GM21515 (cell line): ENCODE data around the gene IFI27L2.

Experiments used
- ATAC-seq: cut with Tn5 transposase; IDR thresholded peaks from one replicate; pipeline ENCODE4 v1.9.1; 2021; ENCODE audit not compliant: unreplicated experiment

Gene IFI27L2

DNA sequence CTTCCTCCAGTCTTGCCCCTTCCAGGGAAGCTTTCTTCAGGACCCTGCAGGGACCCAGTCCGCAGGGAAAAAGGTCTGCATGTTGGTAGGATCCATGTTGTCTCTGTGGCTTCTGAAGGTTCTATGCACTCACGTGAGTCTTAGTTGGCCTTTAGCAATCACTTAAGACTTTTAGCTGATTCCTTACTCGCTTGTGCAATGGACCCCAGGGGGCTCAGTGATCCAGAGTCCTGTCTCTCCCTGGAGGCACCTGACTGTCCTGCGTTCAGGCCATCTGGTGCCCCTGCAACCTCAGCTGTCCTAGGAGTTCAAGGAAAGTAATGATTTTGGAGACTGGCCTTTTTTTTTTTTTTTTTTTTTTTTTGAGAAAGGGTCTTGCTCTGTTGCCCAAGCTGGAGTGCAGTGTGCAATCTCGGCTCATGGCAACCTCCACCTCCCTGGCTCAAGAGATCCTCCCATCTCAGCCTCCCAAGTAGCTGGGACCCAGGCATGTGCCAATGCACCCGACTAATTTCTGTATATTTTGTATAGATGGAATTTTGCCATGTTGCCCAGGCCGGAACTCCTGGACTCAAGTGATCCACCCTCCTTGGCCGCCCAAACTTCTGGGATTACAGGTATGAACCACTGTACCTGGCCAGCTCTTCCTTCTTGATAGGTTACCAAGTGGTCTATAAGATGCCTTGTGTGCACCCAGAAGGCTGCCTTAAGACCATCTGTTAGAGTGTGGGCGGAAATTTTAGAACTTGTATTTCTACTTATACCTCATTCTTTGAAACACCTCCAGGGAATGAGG is 4.6 kb downstream of the IFI27L2 start:
- ATAC-seq = no peak

DNA sequence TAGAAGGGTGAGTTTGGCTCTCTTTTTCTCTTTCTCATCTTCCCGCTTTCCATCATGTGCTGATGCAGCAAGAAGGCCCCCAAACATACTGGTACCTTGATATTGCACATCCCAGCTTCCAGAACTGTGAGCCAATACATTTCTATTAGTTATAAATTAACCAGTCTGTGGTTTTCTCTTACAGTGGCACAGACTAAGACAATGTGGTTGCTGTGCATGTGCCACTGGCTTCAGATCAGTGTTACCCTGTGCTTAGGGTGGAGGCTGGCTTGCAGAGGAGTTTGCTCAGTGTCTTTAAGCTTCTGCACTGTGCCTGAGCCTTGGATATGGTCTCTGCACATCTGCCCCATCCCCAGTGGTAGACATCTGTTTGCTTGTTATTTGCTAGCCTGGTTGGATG is 5.5 kb downstream of the IFI27L2 start:
- no peak for ATAC-seq

DNA sequence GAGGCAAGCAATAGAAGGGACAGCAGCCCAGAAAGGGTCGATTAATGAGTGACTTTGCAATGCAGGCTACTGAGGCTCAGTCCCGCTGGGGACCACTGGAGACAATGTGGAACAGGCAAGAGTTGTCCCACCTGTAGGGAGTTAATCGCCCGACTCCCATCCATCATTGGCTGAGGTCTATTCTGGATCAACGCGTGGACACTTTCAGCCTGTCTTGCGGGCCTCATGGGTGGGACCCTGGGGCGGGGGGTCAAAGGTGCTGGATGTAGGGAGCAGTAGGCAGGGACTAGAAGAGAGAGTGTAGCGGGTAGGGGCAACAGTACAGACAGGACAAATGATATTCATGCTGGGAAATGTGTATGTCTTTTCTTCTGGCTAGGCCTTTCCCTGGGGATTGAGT is 6.1 kb downstream of the IFI27L2 start:
- no peak for ATAC-seq

DNA sequence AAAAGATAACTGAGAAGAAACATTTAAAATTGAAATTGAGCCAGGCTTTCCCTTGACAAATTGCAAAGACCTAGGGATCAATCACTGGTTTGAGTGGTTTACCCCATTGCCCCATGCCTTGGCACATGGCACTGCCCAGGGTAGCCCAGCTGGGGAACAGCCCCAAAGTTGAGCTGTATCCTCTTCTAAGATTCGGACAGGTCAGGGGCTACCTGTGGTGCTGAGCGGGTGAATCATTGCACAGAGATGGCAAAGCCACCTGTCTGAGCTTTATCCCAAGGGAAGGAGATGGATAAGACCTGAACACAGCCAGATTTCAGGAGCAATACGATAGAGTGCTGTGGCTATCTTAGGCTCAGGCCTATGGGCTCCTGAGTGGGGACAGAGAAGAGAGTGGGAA is 7.0 kb downstream of the IFI27L2 start:
- ATAC-seq = no peak

DNA sequence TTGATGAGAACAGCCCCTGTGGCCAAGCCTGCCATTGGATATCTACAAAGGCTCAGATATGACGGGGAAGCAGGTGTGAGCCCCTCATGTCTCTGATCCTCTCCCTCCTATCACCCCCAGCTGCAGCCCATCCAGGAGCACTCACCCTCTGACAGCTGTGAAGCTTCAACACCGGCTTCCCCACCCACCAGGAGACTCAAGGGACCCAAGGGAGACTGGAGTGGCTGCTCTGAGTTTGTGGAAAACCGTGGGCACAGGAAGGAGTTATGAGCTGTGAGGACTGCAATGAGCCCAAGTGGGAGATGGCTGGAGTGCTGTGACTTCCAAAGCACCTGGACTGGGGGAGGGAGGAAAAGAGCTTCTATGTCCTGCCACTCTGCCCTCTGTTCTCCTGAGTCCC is 7.9 kb downstream of the IFI27L2 start:
- ATAC-seq = no peak

DNA sequence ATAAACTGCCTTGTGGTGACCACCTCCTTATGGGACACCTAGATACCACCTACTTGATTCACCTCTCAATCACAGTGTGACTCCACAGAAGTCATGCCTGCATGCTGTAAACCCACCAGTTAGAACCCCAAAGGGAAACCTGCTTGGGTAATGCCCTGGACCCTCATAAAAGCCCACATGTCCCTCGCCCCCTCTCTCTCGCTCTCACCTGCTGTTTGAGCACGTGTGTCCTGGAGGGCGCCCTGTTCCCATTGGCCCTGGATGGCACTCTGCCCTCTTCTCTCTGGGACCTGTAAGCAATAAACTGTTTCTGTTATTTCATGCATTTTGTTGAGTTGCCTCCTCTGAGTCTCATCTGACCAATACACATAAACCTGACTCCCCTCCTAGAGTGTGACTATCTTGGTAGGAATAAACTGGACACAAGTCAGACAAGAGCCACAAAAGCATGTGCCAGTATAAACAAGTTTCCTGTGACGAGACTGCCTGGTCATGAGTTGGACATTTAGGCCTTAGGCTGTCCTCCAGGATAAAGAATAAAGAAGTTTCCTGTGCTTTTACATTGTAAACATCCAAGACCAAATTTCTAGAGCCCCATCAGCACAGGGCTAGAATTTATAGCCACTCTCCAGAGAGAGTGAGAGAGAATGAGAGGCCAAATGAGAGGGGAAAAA is 8.6 kb downstream of the IFI27L2 start:
- ATAC-seq = no peak

DNA sequence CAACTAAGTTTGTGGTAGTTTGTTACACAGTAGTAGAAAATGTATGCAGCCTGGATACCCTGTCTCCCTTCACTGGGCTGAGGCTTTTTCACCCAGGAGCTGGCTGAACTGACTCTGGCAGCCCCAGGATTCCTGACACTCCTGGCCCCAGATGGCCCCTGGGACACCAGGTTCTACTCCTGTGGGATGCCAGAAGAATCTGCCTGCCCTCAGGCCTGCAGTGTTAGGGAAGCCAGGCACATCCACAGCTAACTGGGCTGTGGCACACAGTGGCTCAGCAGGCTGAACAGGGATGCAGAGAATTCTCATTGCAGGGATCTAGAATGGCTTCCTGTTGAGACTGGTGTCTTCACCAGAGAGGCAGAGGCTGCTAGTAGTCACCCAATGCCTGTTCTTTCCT is 10.3 kb downstream of the IFI27L2 start:
- ATAC-seq = no peak

DNA sequence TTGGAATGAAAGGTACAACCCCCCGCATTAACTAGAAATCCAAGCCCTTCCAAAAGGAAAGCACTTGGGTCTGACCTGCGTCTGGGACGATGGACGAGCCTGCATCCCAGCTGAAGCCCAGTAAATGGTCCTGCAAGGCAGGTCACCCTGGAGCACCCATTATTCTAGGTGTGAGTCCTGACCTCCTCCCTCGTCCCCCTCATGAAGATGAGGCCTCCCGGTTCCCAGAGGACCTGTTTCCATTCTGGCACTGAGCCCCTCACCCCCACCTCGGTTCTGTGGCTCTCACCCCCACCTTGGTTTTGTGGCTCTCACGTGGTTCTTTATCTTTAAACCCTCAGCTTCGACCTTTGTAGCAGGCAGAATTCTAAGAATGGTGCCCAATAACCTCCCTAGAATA is 11.5 kb downstream of the IFI27L2 start:
- no peak for ATAC-seq

DNA sequence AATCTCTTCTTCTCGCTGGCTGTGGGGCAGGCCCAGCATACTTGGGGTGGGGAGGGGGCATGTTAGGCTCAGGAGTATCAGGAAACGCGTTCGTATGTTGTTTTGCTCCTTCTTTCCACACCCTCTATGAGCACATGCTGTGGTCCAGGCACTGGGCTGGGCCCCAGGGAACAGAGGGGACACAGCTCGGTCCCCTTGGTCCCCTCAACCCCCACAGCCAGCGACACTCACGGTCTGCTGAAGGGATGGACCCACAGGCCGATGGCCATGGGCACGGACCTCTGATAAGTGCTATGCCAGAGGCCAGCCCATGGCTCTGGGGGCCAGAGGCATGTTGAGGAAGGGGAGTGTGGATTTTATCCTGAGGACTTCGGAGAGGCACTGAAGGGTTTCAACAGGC is 12.7 kb downstream of the IFI27L2 start:
- no peak for ATAC-seq

DNA sequence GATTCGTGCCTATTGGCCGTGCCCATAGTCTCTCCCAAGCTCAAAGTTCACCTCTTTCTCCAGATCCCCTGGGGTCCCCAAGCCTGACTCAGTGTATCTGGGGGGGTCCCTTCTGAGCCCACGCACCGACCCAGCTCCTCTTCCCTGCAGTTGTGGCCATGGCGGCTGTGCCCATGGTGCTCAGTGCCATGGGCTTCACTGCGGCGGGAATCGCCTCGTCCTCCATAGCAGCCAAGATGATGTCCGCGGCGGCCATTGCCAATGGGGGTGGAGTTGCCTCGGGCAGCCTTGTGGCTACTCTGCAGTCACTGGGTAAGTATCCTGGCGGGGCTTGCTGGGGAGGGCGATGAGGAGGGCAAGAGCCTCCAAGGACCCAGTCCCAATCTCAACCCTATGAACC is 13.8 kb downstream of the IFI27L2 start:
- no peak for ATAC-seq

DNA sequence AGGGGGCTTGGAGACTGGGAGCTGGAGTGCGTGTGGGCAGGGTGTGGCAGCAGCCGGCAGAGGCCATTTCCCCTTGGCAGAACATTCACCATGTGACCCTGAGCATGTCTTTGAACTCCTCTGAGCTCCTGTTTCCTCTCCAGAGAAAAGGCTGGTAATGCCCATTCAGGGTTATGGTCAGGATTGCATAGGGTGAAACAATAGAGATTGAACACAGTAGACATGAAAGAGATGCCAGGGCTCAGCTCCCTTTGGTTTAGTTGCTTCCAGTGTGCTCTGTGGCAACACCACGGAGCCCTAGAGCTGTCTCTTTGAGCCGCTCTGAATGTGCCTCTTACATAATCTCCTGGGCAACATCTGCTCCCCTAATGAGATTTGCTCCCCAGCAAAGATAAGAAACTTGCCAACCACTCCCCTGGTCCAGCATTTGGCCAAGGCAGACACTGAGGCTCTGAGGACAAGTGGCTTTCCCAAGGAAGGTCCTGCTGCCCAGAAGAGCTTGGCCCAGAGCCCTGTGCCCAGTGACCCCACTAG is 14.3 kb downstream of the IFI27L2 start:
- ATAC-seq = no peak

DNA sequence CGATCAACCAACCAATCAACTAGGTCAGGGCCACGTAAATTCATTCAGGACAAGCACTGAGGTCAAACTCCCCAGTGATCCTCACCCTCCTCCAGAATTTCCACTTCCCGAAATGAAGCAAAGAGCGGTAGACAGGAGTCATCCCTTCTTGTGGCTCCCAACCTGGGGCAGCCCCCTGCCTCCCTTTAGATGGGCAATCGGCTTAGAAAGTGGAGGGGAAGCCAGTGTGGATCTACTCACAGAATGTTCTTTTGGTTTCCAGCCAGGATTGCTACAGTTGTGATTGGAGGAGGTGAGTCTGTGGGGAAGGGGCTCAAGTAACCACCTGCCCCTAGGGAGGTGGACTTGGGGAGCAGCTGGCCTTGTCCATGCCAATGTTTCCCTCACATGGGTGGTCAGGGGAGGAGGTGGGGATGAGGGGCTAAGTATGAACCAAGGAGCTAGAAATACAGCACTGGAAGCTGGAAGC is 14.8 kb downstream of the IFI27L2 start:
- ATAC-seq = no peak

DNA sequence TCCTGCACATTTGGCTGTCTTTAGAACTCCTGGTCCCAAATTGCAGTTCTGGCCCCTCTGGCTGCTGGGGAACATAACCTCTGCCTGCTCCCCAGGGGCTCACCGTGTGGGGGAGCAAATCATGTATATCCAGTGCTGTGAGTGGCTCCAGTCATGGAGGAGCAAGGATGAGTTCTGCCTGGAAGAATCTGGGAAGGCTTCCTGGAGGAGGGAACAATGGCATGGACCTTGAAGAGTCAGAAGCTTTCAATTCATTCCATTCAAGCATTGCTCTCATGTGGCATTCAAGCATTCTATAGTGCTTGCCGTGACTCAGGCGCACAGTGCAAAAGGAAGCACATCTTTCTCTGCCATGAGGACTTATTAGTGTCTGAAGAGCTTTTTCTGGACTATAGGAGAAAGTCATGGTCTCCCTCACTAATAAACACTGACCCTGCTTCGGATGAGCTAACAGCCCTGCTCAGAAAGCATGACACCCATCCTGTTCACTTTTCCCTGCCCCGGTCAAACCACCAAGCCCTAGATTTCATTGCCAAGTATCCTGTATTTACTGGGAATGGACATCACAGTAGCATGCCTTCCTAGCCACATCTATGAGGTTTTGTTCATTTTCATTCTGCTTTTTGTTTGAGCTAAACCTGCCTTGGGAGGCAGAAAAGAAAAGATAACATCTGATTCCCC is 15.4 kb downstream of the IFI27L2 start:
- ATAC-seq = no peak

DNA sequence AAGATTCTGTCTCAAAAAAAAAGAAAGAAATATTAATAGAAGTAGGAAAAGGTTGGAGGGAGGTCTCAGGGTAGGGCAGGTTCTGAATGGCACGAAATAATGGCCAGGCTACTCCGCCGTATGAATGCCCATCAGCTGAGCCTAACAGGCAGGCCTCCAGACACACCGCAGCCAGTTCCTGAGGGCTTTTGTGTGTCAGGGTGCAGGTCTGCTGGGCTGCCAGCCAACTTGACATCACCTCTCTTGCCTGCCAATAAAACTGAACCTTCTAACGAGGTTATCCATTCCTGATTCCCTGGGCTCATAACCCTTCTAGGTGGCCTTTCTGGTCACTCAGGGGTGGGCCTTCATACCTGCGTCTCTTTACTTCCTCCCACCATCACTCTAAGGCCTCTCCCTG is 15.9 kb downstream of the IFI27L2 start:
- ATAC-seq = no peak

DNA sequence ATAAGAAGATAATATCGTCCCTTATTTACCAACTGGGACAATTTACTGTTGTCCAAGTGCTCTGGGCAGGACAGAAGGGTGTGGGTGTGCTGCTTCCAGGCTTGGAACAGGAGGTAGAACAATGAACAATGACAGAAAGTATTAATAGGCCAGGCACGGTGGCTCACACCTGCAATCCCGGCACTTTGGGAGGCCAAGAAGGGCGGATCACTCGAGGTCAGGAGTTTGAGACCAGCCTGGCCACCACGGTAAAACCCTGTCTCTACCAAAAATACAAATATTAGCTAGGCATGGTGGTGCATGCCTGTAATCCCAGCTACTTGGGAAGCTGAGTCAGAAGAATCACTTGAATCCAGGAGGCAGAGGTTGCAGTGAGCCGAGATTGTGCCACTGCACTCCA is 16.3 kb downstream of the IFI27L2 start:
- no peak for ATAC-seq

DNA sequence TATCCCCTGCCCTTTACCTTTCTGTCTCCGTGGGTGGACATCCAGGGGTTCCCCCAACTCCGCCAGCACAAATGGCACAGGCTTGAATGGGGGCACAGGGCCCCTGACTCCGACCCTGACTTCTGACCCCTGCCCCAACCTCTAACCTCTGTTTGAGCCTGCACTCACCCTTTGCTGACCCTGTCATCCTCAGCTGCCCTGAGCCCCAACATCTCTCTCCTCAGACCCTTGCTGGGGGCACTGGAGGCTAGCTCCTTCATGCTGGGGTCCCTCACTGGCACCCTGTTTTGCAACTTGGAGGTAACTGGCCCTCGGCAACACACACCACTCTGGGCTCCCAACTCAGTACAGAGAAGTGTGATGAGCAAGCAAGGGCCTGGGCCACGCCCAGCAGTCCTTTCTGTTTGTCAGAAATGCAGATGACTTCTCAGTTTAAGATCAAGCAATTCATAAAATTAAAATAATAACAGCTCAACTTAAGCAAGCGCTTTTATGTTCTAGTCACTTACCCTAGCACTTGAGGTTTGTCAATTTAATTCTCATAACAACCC is 16.8 kb downstream of the IFI27L2 start:
- no peak for ATAC-seq

DNA sequence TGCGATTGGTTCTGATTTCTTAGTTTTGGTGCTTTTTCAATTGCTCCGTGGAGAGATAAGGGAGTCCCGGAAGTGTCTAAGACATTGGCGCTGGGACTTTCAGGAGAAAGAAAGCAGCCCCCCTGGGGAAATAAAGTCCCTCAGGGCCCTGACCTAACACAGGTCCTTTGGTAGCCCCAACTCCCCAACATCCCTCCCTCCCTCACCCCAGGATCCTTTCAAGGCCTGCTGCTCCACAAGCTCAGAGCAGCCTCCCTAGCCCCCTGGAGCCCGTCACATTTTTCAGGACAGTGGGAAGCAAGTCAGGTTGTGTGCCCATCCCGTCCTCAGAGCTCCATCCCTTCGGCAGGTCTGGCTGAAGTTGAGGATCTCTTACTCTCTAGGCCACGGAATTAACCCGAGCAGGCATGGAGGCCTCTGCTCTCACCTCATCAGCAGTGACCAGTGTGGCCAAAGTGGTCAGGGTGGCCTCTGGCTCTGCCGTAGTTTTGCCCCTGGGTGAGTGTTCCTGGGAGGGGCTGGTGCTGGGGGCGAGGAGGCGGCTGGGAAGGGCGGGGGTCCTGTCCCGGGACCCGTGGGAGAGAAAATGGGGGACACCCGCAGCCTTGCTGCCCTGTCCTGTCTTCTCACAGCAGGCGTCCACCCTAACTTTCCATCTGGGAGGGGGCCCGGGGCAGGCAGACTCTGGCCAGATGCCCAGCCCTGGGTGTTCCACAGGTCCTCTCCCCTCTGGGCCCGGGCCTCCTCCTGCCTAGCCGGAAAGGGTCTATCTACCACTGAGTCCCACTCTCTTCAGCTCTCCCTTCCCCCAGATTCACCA is 17.9 kb downstream of the IFI27L2 start:
- ATAC-seq = no peak

DNA sequence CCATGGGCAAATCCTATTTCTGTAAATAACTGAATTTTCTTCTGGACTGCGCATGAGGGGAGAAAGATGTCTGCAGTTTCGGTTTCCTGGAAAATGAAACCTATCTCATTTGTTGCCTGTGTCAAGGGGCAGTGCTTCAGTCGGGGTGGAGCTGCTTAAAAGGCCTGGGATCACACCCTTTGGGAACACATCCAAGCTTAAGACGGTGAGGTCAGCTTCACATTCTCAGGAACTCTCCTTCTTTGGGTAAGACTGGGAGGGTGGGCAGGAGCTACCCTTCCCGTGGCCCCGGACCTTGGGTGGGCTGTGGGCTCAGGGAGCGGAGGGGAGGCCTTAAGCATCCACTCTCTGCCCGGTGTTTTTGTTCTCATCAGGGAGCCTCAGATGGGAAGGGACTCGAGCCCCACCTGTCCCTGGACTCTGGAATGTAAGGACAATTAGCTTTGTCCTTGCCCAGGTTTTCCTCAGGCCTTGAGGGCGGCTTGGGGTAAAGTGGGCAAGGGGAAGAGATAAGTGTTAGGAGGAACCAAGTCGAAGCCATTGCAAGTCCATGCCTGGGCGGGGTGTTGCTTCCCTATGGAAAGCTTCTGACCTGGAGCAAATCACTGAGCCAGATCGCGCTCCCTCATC is 18.7 kb downstream of the IFI27L2 start, which contains the start of gene IFI27:
Gene IFI27 (plus strand): TSS at position 185 of the 630 bp plus-strand sequence.
- no peak for ATAC-seq

DNA sequence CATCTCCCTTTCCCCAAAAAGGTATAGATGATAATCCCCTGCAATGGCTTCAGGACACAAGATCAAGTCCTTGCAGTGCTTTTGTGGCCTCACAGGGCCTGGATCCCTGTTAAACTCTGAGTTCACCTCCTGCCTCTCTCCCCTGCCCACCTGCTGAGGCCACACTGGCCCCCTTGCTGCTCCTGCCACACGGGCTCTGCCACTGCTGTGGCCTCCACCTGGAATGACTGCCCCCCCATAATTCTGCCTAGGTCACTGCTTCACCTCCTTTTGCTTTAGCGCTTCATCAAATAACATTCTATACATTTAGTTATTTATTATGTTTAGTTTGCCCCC is 19.5 kb downstream of the IFI27L2 start:
- ATAC-seq = no peak

DNA sequence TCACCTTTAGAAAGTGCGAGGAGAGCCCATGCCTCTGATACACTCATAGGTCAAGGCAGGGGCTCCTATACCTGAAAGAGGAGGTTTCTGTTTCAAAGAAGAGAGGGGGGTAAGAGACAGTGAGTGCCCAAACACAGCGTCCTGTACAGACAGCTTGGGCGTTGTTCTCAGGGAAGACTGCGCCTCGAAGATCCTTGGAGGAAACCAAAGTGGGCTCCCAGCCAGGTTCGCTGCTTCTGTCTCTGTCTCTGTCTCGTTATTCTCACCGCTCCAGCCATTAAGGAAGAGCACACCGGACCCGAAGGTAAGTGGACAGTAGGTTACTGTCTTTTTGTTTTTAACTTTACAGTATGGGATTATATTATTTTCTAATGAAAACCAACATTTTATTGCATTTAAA is 24.7 kb downstream of the IFI27L2 start:
- ATAC-seq = no peak
